ENCODE data around the gene CCDC159. TPM values are rescaled to one million over a fixed set of nuclear protein-coding genes. Genes with fewer than 3 reads are reported as not detected.

CCDC159 gene
- total RNA-seq, 1 experiment from 2014 or later, result 6.8 TPM

DNA sequence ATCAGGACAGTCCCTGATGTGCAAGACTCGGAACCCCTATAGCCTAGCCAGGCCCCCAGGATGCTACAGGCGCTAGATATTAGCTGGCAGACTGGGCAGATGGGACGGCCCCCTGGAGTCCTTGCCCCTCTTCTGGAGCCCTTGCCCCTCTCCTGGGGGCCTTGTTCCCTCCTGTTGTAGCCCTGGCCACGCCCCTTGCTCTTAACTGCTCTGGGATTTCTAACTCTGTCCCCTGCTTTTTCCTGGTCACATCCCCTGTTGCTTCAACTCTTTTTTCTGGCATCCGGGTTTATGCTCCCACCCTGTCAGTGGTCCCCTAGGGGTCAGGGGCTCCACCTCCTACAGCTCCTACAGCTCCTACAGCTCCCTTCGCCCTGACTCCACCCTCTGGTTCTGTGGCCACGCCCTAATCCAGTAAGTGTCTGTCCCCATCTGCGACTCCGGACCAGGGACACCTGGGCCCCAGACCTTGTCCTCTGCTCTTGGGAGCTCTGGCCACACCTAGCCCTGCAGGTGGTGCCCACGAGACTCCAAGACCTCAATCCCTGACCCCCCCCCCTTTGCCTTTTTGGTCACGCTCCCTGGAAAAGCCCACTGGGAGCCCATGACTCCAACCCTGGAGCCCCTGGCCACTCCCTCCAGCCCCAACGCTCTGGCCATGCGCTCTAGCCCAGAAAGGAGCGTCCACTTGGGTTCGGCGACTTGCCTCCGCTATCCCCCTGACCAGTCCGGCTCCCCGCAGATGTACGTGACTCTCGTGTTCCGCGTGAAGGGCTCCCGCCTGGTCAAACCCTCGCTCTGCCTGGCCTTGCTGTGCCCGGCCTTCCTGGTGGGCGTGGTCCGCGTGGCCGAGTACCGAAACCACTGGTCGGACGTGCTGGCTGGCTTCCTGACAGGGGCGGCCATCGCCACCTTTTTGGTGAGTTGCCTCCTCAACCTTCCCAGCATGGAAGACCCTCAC, 15.7 kb downstream of the CCDC159 start:
- Mint-ChIP-seq H3K4me1 (peaks cover 16% of the 10 kb centered on the region), H3K4me3 (peak overlapping the region; percentile 76), H3K36me3 (no peaks in the 10 kb centered on the region), H3K9me3 (no peaks in the 10 kb centered on the region), H3K27ac (peak overlapping the region; percentile 71), H3K27me3 (ENCODE audit: low read depth) (peaks cover 44% of the 10 kb centered on the region)
- peak; percentile 61 for ATAC-seq
- POLR2A ChIA-PET, result interaction anchor here (0.6 to 1.8 kb wide), 7 partner anchors 10 to 60 kb away, joined by 3 to 7 read pairs (median 4); partner anchors contain the start of genes CCDC159, RAB3D and SWSAP1
- CTCF ChIA-PET, result interaction anchor here (0.6 to 3.4 kb wide), 24 partner anchors 8 to 436 kb away, joined by 3 to 33 read pairs (median 8); partner anchors contain the start of genes CCDC159, ODAD3, PRKCSH and RAB3D
- DNase-seq (ENCODE audit: low spot score), result peak; percentile 81
- TF ChIP-seq, protein P1, sequence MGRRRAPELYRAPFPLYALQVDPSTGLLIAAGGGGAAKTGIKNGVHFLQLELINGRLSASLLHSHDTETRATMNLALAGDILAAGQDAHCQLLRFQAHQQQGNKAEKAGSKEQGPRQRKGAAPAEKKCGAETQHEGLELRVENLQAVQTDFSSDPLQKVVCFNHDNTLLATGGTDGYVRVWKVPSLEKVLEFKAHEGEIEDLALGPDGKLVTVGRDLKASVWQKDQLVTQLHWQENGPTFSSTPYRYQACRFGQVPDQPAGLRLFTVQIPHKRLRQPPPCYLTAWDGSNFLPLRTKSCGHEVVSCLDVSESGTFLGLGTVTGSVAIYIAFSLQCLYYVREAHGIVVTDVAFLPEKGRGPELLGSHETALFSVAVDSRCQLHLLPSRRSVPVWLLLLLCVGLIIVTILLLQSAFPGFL (CRISPR knock-in tag; IDR thresholded peaks at IDR 0.05; ENCODE audit: borderline replicate concordance), result no peak
- no peak for TF ChIP-seq GABPB1 (CRISPR knock-in tag; IDR thresholded peaks at IDR 0.05)
- TF ChIP-seq, protein P2, sequence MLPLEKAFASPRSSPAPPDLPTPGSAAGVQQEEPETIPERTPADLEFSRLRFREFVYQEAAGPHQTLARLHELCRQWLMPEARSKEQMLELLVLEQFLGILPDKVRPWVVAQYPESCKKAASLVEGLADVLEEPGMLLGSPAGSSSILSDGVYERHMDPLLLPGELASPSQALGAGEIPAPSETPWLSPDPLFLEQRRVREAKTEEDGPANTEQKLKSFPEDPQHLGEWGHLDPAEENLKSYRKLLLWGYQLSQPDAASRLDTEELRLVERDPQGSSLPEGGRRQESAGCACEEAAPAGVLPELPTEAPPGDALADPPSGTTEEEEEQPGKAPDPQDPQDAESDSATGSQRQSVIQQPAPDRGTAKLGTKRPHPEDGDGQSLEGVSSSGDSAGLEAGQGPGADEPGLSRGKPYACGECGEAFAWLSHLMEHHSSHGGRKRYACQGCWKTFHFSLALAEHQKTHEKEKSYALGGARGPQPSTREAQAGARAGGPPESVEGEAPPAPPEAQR (CRISPR knock-in tag; IDR thresholded peaks at IDR 0.05), result no peak
- TF ChIP-seq, protein P3, sequence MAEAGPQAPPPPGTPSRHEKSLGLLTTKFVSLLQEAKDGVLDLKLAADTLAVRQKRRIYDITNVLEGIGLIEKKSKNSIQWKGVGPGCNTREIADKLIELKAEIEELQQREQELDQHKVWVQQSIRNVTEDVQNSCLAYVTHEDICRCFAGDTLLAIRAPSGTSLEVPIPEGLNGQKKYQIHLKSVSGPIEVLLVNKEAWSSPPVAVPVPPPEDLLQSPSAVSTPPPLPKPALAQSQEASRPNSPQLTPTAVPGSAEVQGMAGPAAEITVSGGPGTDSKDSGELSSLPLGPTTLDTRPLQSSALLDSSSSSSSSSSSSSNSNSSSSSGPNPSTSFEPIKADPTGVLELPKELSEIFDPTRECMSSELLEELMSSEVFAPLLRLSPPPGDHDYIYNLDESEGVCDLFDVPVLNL (CRISPR knock-in tag; IDR thresholded peaks at IDR 0.05; ENCODE audit: borderline replicate concordance, low read depth), result no peak
- no peak for TF ChIP-seq FOXP1 (CRISPR knock-in tag; IDR thresholded peaks at IDR 0.05; ENCODE audit: borderline replicate concordance)
- no peak for TF ChIP-seq GRHL2 (CRISPR knock-in tag; IDR thresholded peaks at IDR 0.05; ENCODE audit: insufficient replicate concordance, severe bottlenecking)
- TF ChIP-seq ZNF219 (CRISPR knock-in tag; IDR thresholded peaks at IDR 0.05; ENCODE audit: borderline replicate concordance), result no peak
- TF ChIP-seq, protein P4, sequence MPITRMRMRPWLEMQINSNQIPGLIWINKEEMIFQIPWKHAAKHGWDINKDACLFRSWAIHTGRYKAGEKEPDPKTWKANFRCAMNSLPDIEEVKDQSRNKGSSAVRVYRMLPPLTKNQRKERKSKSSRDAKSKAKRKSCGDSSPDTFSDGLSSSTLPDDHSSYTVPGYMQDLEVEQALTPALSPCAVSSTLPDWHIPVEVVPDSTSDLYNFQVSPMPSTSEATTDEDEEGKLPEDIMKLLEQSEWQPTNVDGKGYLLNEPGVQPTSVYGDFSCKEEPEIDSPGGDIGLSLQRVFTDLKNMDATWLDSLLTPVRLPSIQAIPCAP (CRISPR knock-in tag; IDR thresholded peaks at IDR 0.05), result no peak
- TF ChIP-seq ZNF232 (CRISPR knock-in tag; IDR thresholded peaks at IDR 0.05), result no peak
- no peak for TF ChIP-seq NR3C1 (CRISPR knock-in tag; conservative IDR thresholded peaks at IDR 0.05; ENCODE audit: low read depth)
- TF ChIP-seq, protein P5, sequence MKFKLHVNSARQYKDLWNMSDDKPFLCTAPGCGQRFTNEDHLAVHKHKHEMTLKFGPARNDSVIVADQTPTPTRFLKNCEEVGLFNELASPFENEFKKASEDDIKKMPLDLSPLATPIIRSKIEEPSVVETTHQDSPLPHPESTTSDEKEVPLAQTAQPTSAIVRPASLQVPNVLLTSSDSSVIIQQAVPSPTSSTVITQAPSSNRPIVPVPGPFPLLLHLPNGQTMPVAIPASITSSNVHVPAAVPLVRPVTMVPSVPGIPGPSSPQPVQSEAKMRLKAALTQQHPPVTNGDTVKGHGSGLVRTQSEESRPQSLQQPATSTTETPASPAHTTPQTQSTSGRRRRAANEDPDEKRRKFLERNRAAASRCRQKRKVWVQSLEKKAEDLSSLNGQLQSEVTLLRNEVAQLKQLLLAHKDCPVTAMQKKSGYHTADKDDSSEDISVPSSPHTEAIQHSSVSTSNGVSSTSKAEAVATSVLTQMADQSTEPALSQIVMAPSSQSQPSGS (CRISPR knock-in tag; IDR thresholded peaks at IDR 0.05; ENCODE audit: borderline replicate concordance, low read depth), result no peak
- TF ChIP-seq, protein P6, sequence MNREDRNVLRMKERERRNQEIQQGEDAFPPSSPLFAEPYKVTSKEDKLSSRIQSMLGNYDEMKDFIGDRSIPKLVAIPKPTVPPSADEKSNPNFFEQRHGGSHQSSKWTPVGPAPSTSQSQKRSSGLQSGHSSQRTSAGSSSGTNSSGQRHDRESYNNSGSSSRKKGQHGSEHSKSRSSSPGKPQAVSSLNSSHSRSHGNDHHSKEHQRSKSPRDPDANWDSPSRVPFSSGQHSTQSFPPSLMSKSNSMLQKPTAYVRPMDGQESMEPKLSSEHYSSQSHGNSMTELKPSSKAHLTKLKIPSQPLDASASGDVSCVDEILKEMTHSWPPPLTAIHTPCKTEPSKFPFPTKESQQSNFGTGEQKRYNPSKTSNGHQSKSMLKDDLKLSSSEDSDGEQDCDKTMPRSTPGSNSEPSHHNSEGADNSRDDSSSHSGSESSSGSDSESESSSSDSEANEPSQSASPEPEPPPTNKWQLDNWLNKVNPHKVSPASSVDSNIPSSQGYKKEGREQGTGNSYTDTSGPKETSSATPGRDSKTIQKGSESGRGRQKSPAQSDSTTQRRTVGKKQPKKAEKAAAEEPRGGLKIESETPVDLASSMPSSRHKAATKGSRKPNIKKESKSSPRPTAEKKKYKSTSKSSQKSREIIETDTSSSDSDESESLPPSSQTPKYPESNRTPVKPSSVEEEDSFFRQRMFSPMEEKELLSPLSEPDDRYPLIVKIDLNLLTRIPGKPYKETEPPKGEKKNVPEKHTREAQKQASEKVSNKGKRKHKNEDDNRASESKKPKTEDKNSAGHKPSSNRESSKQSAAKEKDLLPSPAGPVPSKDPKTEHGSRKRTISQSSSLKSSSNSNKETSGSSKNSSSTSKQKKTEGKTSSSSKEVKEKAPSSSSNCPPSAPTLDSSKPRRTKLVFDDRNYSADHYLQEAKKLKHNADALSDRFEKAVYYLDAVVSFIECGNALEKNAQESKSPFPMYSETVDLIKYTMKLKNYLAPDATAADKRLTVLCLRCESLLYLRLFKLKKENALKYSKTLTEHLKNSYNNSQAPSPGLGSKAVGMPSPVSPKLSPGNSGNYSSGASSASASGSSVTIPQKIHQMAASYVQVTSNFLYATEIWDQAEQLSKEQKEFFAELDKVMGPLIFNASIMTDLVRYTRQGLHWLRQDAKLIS (CRISPR knock-in tag; IDR thresholded peaks at IDR 0.05; ENCODE audit: borderline replicate concordance), result no peak
- no peak for TF ChIP-seq ZNF317 (CRISPR knock-in tag; IDR thresholded peaks at IDR 0.05; ENCODE audit: borderline replicate concordance, low read depth)
- no peak for TF ChIP-seq ETV6 (CRISPR knock-in tag; IDR thresholded peaks at IDR 0.05)
- TF ChIP-seq, protein P7, sequence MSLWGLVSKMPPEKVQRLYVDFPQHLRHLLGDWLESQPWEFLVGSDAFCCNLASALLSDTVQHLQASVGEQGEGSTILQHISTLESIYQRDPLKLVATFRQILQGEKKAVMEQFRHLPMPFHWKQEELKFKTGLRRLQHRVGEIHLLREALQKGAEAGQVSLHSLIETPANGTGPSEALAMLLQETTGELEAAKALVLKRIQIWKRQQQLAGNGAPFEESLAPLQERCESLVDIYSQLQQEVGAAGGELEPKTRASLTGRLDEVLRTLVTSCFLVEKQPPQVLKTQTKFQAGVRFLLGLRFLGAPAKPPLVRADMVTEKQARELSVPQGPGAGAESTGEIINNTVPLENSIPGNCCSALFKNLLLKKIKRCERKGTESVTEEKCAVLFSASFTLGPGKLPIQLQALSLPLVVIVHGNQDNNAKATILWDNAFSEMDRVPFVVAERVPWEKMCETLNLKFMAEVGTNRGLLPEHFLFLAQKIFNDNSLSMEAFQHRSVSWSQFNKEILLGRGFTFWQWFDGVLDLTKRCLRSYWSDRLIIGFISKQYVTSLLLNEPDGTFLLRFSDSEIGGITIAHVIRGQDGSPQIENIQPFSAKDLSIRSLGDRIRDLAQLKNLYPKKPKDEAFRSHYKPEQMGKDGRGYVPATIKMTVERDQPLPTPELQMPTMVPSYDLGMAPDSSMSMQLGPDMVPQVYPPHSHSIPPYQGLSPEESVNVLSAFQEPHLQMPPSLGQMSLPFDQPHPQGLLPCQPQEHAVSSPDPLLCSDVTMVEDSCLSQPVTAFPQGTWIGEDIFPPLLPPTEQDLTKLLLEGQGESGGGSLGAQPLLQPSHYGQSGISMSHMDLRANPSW (CRISPR knock-in tag; conservative IDR thresholded peaks at IDR 0.05; ENCODE audit: low read depth), result no peak
- TF ChIP-seq, protein P8, sequence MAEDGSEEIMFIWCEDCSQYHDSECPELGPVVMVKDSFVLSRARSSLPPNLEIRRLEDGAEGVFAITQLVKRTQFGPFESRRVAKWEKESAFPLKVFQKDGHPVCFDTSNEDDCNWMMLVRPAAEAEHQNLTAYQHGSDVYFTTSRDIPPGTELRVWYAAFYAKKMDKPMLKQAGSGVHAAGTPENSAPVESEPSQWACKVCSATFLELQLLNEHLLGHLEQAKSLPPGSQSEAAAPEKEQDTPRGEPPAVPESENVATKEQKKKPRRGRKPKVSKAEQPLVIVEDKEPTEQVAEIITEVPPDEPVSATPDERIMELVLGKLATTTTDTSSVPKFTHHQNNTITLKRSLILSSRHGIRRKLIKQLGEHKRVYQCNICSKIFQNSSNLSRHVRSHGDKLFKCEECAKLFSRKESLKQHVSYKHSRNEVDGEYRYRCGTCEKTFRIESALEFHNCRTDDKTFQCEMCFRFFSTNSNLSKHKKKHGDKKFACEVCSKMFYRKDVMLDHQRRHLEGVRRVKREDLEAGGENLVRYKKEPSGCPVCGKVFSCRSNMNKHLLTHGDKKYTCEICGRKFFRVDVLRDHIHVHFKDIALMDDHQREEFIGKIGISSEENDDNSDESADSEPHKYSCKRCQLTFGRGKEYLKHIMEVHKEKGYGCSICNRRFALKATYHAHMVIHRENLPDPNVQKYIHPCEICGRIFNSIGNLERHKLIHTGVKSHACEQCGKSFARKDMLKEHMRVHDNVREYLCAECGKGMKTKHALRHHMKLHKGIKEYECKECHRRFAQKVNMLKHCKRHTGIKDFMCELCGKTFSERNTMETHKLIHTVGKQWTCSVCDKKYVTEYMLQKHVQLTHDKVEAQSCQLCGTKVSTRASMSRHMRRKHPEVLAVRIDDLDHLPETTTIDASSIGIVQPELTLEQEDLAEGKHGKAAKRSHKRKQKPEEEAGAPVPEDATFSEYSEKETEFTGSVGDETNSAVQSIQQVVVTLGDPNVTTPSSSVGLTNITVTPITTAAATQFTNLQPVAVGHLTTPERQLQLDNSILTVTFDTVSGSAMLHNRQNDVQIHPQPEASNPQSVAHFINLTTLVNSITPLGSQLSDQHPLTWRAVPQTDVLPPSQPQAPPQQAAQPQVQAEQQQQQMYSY (CRISPR knock-in tag; IDR thresholded peaks at IDR 0.05), result no peak
